Measurements from ENCODE around the gene CALM3.
A peak's percentile ranks its signal among the peaks of the same experiment; 100 is the strongest.

Gene CALM3

DNA sequence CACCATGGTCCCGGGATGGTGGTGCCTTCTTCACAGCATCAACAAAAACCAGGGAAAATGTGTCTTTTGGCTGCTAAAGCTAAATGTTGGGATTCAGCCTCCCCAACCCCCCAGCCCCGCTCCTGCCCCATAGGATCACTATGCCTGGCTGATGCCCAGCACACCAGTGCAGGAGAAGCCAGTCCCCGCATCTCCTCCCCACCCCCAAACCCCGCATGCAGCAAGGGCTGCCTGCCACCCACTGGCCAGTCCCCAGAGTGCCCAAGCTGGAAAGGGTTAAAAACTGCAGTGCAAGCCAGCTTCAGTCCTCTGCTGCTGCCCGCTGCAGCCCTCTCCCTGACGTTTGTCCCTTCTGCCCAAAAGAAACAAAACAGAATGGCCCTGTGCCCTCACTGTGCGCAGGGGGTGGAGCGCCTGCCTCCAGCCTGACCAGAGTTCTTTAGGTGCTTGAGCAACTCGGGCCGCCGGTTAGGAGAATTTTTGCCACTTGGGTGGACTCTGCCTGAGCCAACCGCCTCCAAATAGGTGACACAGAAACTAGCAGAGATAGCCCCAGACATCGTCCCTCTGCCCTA lies 3.7 kb downstream of the CALM3 start:
- in situ Hi-C loops (cut with MboI; ENCODE audit: low pct_unique_long_range_greater_than_20kb, low sequenced_read_pairs, unreplicated experiment): no loop called here
- DNase-seq (ENCODE audit: low spot score): no peak
- TF ChIP-seq, protein P1, sequence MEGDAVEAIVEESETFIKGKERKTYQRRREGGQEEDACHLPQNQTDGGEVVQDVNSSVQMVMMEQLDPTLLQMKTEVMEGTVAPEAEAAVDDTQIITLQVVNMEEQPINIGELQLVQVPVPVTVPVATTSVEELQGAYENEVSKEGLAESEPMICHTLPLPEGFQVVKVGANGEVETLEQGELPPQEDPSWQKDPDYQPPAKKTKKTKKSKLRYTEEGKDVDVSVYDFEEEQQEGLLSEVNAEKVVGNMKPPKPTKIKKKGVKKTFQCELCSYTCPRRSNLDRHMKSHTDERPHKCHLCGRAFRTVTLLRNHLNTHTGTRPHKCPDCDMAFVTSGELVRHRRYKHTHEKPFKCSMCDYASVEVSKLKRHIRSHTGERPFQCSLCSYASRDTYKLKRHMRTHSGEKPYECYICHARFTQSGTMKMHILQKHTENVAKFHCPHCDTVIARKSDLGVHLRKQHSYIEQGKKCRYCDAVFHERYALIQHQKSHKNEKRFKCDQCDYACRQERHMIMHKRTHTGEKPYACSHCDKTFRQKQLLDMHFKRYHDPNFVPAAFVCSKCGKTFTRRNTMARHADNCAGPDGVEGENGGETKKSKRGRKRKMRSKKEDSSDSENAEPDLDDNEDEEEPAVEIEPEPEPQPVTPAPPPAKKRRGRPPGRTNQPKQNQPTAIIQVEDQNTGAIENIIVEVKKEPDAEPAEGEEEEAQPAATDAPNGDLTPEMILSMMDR (IDR thresholded peaks at IDR 0.05; ENCODE audit: extremely low read depth, insufficient read depth, missing control alignments): no peak

DNA sequence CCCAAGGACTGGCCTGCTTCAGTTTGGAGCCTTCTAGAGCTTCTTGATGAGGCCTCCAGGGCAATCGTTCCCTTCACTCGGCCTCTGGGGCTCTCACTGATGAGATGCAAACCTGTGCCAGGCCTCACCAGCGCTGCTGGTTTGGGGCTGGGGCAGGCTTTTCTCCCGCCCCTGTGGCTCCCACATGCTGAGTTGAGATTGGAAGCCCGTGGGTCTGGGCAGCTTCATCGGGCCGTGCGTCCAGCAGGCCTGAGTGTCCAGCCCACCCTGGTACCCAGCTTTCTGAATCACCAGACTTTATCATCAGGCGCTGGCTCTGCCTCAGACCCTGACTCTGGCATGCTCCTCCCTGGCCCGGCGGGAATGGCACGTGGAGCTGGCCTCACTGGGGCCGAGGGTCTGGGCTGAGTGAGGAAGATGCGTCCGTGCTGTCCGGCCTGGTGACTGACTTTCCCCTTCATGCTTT lies 4.3 kb downstream of the CALM3 start:
- TF ChIP-seq, protein P1 (IDR thresholded peaks at IDR 0.05; ENCODE audit: extremely low read depth, insufficient read depth, missing control alignments): no peak
- no peak for DNase-seq (ENCODE audit: low spot score)
- in situ Hi-C loops (cut with MboI; ENCODE audit: low pct_unique_long_range_greater_than_20kb, low sequenced_read_pairs, unreplicated experiment): no loop called here

DNA sequence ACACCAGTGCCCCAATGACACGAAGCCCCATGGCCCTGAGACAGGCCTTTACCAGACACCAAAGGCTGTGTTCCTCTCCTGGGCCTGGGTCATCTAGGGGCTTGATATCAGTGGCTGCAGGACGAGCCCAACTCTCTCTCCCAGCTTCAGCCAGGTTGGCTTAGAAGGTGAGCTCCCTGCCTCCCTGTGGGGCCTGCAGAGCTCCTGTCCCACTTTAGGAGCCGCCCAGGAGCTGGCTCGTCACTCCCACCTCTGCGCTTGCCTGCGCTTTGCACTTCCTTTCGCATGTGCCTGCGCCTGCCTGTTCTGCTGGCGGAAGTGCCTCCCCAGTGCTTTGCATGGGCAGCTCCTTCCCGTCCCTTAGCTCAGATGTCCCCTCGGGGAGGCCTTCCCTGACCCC lies 4.9 kb downstream of the CALM3 start:
- in situ Hi-C loops (cut with MboI; ENCODE audit: low pct_unique_long_range_greater_than_20kb, low sequenced_read_pairs, unreplicated experiment): no loop called here
- TF ChIP-seq, protein P1 (IDR thresholded peaks at IDR 0.05; ENCODE audit: extremely low read depth, insufficient read depth, missing control alignments): no peak
- no peak for DNase-seq (ENCODE audit: low spot score)

DNA sequence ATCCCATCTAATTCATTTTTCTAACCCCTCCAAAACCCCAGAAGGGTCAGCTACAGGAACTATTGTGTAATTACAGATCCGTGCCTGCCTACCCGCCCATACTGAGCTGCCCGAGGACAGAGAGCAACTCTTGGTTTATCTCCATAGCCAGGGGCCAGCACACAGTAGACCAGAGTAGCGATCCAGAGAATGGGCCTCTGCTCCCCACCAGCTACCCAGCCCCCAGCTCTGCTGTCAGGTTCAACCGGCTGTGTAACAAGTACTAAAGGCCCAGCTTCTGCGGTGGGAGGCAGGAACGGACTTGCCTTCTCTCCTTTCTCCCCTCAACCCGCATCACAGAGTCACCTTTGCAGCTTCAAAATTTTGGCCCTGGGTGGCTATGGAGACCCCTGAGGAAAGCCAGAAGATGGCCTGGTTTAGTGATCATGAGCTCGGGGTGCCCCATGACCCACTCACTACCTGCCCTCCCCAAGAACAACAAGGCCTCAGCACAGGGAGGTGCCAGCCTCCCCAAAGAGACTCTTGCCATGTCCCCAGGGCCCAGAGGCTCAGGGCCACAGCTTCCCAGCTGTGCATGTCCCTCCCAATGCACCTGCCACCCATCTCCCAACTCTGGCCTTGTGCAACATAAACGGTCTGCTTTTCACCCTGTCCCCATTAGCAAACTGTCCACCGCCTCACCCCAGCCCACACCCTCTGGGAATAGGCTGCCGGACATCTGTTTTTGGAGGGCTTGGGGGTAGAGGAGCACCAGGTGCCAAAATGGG lies 5.7 kb downstream of the CALM3 start:
- DNase-seq (ENCODE audit: low spot score): peak; percentile 1
- TF ChIP-seq, protein P1 (IDR thresholded peaks at IDR 0.05; ENCODE audit: extremely low read depth, insufficient read depth, missing control alignments): no peak
- in situ Hi-C loops (cut with MboI; ENCODE audit: low pct_unique_long_range_greater_than_20kb, low sequenced_read_pairs, unreplicated experiment): no loop called here

DNA sequence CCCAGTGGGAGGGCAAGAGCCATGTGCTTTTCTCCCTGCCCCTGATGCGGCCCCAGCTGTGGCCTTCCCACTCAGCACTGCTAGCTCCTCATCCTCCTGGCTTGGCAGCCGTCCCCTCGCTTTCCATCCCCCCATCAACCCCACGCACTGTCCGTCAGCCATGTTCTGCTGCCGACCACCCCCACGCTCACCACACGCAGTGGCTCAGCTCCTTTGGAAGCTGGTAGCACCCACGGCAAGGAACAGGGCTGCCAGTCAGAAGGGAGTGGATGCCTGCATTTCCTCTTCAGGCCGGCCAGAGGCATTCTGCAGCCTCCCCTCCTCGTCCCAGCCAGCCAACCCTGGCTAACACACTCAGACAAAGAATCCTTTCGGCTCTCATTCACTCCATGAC lies 6.3 kb downstream of the CALM3 start:
- TF ChIP-seq, protein P1 (IDR thresholded peaks at IDR 0.05; ENCODE audit: extremely low read depth, insufficient read depth, missing control alignments): no peak
- DNase-seq (ENCODE audit: low spot score): no peak
- in situ Hi-C loops (cut with MboI; ENCODE audit: low pct_unique_long_range_greater_than_20kb, low sequenced_read_pairs, unreplicated experiment): no loop called here

DNA sequence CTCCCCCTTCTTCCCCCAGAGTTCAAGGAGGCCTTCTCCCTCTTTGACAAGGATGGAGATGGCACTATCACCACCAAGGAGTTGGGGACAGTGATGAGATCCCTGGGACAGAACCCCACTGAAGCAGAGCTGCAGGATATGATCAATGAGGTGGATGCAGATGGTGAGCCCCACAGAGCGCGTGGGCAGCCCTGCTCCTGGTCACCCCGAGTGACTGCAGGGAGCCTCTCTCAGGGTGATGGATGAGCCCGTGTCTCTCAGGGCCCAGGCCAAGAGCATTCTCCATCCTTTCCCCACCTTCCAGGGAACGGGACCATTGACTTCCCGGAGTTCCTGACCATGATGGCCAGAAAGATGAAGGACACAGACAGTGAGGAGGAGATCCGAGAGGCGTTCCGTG lies 7.0 kb downstream of the CALM3 start:
- DNase-seq (ENCODE audit: low spot score): peak; percentile 6
- in situ Hi-C loops (cut with MboI; ENCODE audit: low pct_unique_long_range_greater_than_20kb, low sequenced_read_pairs, unreplicated experiment): no loop called here
- TF ChIP-seq, protein P1 (IDR thresholded peaks at IDR 0.05; ENCODE audit: extremely low read depth, insufficient read depth, missing control alignments): no peak
